Activated T-cell treated with anti-CD3 and anti-CD28 coated beads for 48 hours (primary cell): Measurements from ENCODE around the gene SACM1L.

Experiments used
- DNase-seq: peaks from one replicate; pipeline ENCODE4 v3.0.0-alpha.2; 2020; ENCODE audit warnings: low read depth

The SACM1L gene

GRCh38 chr3:45771166-45771775 is 82.1 kb downstream of the SACM1L start:
- no peak for DNase-seq

GRCh38 chr3:45771831-45772230 is 82.6 kb downstream of the SACM1L start:
- DNase-seq, result no peak

GRCh38 chr3:45772341-45773035 is 83.3 kb downstream of the SACM1L start:
- no peak for DNase-seq

- no peak for DNase-seq
These were observed 83.9 kb downstream of the SACM1L start for GRCh38 chr3:45773072-45773471.

- DNase-seq, result no peak
These were observed 84.7 kb downstream of the SACM1L start for GRCh38 chr3:45773714-45774449.

- DNase-seq, result no peak
These were observed 85.7 kb downstream of the SACM1L start for GRCh38 chr3:45774581-45775521.

- DNase-seq, result no peak
These were observed 86.5 kb downstream of the SACM1L start for GRCh38 chr3:45775571-45776300.

GRCh38 chr3:45776301-45776595 is 87.1 kb downstream of the SACM1L start:
- no peak for DNase-seq

- no peak for DNase-seq
These were observed 87.4 kb downstream of the SACM1L start for GRCh38 chr3:45776611-45777010.

GRCh38 chr3:45777111-45777745 is 88.0 kb downstream of the SACM1L start:
- no peak for DNase-seq

- no peak for DNase-seq
These were observed 88.7 kb downstream of the SACM1L start for GRCh38 chr3:45777746-45778386.

GRCh38 chr3:45778761-45779201 is 89.6 kb downstream of the SACM1L start:
- no peak for DNase-seq

- no peak for DNase-seq
These were observed 90.8 kb downstream of the SACM1L start for GRCh38 chr3:45779746-45780735.

- no peak for DNase-seq
These were observed 92.1 kb downstream of the SACM1L start for GRCh38 chr3:45781271-45781670.

GRCh38 chr3:45781841-45782240 is 92.6 kb downstream of the SACM1L start:
- no peak for DNase-seq

- DNase-seq, result no peak
These were observed 93.2 kb downstream of the SACM1L start for GRCh38 chr3:45782381-45782780.

GRCh38 chr3:45783667-45784066 is 94.5 kb downstream of the SACM1L start:
- no peak for DNase-seq

- no peak for DNase-seq
These were observed 96.5 kb downstream of the SACM1L start for GRCh38 chr3:45785605-45786150.
